HG02981 (cell line): Measurements from ENCODE around the gene ZIC5.
A peak's percentile ranks its signal among the peaks of the same experiment; 100 is the strongest.

Experiments used
- ATAC-seq: cut with Tn5 transposase; IDR thresholded peaks from one replicate; pipeline ENCODE4 v1.9.1; 2021; ENCODE audit warnings: mild to moderate bottlenecking, moderate library complexity; ENCODE audit not compliant: unreplicated experiment

ZIC5 gene

GRCh38 chr13:99941086-99941485, 30.5 kb downstream of the ZIC5 start:
- no peak for ATAC-seq

- no peak for ATAC-seq
Observed at GRCh38 chr13:99938635-99939034, 32.9 kb downstream of the ZIC5 start.

- no peak for ATAC-seq
Observed at GRCh38 chr13:99935772-99936171, 35.8 kb downstream of the ZIC5 start.

- ATAC-seq = no peak
Observed at GRCh38 chr13:99932912-99933311, 38.7 kb downstream of the ZIC5 start.

GRCh38 chr13:99930925-99931324, 40.6 kb downstream of the ZIC5 start:
- no peak for ATAC-seq

GRCh38 chr13:99929866-99930265, 41.7 kb downstream of the ZIC5 start:
- ATAC-seq = no peak

GRCh38 chr13:99926014-99926731, 45.4 kb downstream of the ZIC5 start:
- no peak for ATAC-seq

GRCh38 chr13:99923877-99924582, 47.5 kb downstream of the ZIC5 start:
- ATAC-seq = no peak

- ATAC-seq = no peak
Observed at GRCh38 chr13:99922631-99923404, 48.7 kb downstream of the ZIC5 start.

- ATAC-seq = no peak
Observed at GRCh38 chr13:99919132-99919531, 52.4 kb downstream of the ZIC5 start.

- peak; percentile 91 for ATAC-seq
Observed at GRCh38 chr13:99916366-99917103, 55.0 kb downstream of the ZIC5 start.

- ATAC-seq = no peak
Observed at GRCh38 chr13:99913167-99913566, 58.4 kb downstream of the ZIC5 start.
